Central memory CD4-positive, alpha-beta T cell (primary cell): Measurements from ENCODE around the gene GLI3.

ENCODE experiments used
- DNase-seq: peaks from one replicate; pipeline ENCODE4 v3.0.0; 2022

The GLI3 gene

GRCh38 chr7:42137941-42138340, 99.1 kb downstream of the GLI3 start:
- DNase-seq = no peak

DNA sequence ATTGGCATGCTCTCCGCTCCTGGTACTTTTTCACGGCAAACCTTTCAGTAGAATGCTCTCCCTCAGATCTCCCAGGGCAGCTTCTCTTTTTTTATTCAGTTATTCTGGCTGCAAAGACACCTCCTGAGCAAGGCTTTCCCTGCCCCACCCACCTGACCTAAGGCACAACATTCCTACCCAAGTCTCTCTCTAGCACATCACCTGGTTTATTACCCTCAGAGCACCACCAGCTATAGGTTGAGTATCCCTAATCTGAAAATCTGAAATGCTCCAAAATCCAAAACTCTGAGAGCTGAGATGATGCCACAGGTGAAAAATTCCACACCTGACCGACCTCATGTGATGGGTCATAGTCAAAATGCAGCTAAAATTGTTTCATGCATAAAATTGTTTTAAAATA, 99.6 kb downstream of the GLI3 start:
- DNase-seq = no peak

GRCh38 chr7:42135728-42136127, 101.3 kb downstream of the GLI3 start:
- DNase-seq = no peak

DNA sequence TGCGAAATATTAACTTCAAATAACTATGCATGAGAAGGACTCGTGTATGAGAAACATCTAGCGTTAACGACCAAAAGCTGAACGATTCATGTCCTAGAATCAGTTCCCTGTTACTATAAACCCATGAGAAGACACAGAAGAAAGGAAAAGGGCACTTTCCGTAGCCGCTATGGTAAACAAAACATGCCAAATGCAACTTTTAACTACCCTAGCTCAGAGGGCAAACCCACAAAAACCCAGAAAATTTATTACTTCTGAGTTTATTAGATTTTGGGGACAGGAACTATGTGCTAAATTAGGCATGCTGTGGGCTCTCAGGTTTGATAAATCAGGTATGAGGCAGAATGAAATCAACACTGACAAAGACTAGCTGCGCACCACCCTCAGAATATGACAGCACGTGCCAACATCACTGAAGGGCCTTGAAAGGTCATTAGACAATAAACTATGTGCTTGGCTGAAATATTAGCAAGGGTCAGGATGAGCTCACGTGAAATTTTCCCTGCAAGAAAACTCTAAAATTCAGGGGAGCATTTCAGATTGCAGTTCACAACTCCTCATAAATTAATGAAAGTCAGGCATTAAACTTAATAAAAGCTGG, 102.6 kb downstream of the GLI3 start:
- DNase-seq = no peak

GRCh38 chr7:42133321-42133720, 103.7 kb downstream of the GLI3 start:
- DNase-seq = no peak

DNA sequence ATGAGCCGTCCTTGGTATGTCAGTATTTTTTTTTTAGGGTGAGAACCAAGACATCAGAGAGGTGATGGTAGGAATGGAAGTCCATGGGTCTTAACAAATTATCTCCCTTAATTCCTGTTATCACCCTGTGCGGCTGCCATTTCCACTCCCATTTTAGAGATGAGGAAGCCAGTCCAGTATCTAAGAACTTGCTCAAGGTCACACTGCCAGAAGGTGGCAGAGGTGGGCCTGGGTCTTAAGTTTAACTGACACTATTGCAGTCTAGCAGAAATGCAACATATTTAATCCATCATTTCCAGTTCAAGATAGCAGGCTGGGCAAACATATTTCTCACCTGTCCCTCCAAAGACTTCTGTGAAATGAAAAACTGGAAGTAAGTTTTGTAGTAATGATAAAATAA, 108.3 kb downstream of the GLI3 start:
- DNase-seq = no peak

DNA sequence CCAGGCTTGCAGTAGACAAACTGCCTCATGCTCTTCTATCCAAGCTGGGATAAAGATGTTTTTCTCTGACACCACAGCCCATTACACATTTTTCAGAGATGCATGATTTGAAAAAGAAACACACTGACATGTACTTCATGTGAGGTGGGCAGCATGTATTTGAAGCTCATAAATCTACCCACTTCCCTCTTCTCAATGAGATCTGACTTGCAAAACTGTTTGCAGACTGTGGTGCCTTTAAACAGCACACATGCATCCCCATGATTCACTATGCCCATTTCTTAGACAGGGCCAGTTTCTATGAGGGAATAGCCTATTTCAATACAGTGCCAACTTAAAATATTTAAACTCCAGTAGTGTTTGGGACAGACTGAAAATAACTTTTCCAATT, 109.8 kb downstream of the GLI3 start:
- DNase-seq = no peak

- no peak for DNase-seq
These were observed 110.4 kb downstream of the GLI3 start for GRCh38 chr7:42126475-42127231.

- no peak for DNase-seq
These were observed 111.7 kb downstream of the GLI3 start for GRCh38 chr7:42125321-42125720.

GRCh38 chr7:42123716-42124115, 113.3 kb downstream of the GLI3 start:
- DNase-seq = no peak

DNA sequence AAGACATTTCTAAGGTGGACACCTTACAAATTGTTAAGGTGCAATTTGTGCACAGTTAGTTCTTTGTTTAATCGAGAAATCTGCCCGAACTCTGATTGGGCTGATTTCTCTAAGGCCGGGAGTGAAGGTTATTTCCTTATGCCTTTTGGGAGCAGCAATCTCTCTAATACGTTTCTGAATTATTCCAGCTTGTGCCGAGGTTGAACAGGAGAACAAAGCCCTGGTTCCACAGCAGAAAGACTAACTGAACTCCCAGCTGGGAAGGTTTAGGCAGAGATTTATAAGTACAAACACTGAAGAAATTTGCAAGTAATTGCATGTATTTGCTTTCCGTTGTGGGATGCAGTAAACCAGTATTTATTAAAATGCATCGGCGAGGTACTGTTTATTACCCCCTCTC, 116.8 kb downstream of the GLI3 start:
- no peak for DNase-seq

DNA sequence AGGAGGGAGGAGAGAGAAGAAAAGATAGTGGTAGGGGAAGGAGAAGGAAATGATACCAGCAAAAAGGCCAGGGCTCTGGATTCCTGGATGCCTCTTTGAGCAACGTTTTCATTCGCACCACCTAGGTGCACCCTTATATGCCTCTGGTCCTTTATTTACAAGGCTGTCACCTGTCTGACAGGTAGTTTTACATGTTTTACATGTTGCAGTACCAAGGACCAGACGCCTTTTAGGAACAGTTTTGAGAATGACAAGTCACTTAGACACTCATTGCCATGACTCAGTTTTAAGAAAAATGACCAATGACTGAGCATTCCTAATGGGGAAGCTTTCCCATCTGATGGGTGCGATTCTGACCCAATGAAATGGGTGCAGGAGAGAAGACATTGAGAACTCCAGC, 119.8 kb downstream of the GLI3 start:
- no peak for DNase-seq

- no peak for DNase-seq
These were observed 121.2 kb downstream of the GLI3 start for GRCh38 chr7:42115795-42116194.

DNA sequence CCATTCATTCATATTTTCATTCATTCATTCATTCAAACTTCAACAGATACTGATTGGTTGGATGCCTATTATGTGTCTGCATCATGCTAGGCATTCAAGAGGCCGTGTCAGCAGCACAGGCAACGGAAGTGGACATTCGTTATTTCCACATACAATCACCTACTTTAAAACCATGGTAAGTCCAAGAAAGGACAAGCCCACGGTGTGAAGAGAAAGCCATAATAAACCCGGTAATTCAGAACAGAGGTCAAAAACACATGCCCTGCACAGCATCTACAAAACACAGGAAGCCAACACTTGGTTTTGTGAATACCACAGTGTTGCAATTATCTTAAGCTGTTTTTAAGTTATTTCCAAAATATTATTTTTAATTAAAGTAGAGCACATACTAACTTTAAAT, 126.7 kb downstream of the GLI3 start:
- DNase-seq = no peak

DNA sequence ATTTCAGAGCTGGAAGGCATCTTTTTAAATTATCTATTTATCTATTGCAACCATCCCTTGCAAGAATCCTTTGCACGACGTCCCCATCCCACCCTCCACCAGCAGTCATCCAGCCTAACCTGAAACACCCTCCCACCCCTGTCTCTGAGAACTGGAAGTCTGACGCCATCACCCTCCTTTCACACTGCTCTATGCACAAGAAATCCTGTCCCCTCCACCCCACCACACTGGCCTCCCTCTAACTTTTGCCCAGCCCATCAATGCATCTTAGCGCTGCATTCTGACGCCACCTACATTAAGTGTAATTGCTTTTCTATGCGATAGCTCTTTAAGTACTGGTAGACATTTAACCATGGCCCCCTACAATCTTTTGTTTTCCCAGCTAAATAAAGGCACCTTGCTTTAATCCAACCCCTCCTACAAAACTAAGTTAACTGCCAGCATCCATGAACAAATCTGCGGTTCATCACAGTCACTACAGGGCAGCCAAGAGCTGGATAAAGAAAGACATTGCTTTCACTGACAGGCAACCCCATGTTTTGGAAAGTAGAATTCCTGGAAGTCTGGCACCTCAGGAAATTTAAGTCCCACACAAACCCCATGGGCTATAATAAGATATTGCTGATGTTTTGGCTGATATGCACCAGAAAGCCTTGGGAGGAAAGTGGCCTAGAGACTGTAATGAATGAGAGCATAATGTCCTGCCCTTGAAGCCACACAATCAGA, 128.0 kb downstream of the GLI3 start:
- no peak for DNase-seq

DNA sequence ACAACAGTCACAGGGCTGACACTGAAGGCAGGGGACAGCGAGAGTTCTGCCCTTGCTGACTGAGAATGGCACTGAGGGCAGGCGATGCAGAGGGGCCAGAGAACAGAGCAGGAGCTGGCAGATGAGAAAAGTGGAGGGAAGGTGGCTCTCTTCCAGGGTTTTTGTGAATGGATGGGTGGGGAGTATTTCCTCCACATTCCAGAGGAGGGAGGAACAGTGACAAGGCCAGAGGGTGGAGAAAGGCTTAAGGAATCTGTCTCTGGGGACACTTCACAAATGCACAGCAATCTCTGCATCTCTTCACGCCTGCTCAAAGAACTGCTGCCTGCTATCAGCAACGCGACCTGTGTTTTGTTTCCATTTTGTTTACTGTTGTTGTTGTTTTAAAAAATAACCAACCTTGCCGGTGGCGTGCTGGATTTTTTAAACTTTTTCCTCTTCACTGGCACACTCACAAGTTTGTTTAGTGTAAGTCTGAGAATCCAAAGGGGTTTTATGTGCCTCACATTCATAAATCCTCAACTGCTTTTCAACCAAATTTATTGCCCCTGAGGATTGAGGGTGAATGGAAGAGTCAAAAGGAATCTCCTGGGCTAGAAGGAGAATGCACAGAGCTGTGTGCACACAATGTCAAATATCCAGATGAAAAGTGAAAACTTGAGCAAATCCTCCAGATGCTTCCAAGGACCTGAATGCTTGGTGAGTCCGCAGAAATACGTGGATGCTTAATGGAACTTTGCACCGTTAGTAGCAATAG, 129.3 kb downstream of the GLI3 start:
- DNase-seq = no peak

DNA sequence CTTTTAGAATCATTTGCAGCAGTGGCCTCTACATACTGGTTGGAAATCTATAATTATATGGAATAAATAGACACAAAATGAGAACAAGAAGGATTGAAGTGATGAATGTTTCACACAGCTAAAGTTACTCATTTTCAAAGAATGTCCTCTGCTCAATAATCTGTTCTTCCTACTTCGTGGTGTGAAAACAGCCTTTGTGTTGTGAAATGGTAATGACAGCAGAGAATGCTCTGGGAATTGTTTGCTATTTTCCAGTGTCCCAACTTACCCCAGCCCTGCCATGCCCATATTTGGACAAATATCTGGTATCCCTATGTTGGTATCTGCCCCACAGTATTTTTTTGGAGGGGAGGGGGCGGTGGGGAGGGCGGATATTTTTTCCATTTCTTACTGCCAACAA, 130.4 kb downstream of the GLI3 start:
- no peak for DNase-seq

DNA sequence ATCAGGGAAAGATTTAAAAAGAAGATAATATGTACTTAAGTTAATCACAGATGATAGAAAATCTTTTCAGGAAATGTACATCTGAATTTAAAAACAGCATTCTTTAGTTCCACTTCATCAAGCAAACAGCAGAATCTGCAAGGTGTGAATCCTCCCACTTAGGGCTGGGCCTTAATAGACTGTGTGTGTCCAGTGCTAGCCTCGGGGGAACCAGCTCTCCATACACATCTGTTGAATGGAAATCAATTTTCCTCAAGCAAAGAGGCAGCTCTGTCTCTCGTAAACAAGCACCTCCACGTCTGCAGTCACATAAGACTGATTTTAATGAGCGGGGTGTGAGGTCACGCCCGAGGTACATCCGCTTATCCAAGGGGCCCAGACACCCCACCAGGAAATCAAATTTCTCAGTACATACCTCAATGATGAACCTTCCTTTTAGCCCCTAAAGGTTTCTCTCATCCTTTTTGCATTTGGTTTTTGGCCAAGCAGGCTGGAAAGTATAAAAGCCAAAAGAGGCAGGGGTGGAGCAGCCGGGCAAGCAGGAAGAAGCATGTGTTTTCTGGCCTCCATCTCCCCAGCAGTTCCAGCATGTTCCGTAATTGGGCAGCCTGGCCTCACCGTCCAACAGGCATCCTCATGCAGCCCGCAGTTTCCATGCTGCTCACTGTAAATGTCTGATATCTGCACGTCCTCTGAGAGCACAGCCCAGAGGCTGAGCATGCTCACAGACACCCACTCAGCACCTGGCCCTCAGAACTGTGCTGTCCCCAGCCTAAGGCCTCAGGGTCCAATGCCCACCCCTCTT, 131.3 kb downstream of the GLI3 start:
- no peak for DNase-seq

- DNase-seq = no peak
These were observed 132.3 kb downstream of the GLI3 start for GRCh38 chr7:42104694-42105093.

GRCh38 chr7:42104231-42104630, 132.8 kb downstream of the GLI3 start:
- no peak for DNase-seq

GRCh38 chr7:42103456-42103855, 133.6 kb downstream of the GLI3 start:
- no peak for DNase-seq

DNA sequence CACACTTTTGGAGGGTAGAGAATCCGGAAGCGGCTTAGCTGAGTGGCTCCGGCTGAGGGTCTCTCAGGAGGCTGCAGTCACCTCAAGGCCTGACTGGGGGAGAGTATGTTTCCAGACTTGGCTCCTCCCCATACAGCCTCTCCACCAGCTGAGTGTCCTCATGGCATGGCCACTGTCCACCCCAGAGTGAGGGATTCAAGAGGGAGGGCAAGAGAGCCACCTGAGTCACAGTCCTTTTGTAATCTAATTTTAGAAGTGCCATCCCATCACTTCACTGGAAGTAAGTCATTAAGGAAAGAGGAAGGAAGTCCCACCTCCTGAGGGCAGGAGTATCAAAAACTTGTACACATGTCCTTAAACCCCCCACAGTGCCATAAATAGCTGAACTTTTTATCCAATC, 134.0 kb downstream of the GLI3 start:
- DNase-seq = no peak

GRCh38 chr7:42102301-42102700, 134.7 kb downstream of the GLI3 start:
- no peak for DNase-seq
